HEK293 (cell line): ENCODE data around the gene RAB5IF.

Source experiments
- EGR2 ChIP-seq: fragments of 450-650 bp; formaldehyde crosslinking; IDR thresholded peaks from 2 replicates; pipeline ENCODE4 v1.5.1; 2016; ENCODE audit warnings: low read depth, missing biosample characterization, missing genetic modification characterization
- SP7 ChIP-seq: fragments of 450-650 bp; formaldehyde crosslinking; IDR thresholded peaks from 2 replicates; pipeline ENCODE4 v1.5.1; 2016; ENCODE audit warnings: missing biosample characterization, missing genetic modification characterization
- ZFHX2 ChIP-seq: fragments of 450-650 bp; formaldehyde crosslinking; conservative IDR thresholded peaks from 2 replicates; pipeline ENCODE4 v1.5.1; 2016; ENCODE audit warnings: missing biosample characterization, missing genetic modification characterization
- ZNF600 ChIP-seq: fragments of 450-650 bp; formaldehyde crosslinking; IDR thresholded peaks from 2 replicates; pipeline ENCODE4 v1.5.1; 2016; ENCODE audit warnings: missing biosample characterization, missing genetic modification characterization
- ZNF626 ChIP-seq: fragments of 450-650 bp; sonication (Bioruptor Pico); formaldehyde crosslinking; IDR thresholded peaks from 2 replicates; pipeline ENCODE4 v1.5.1; 2018; ENCODE audit warnings: missing biosample characterization, missing genetic modification characterization, inconsistent platforms
- ZNF629 ChIP-seq: fragments of 450-650 bp; formaldehyde crosslinking; IDR thresholded peaks from 2 replicates; pipeline ENCODE4 v1.5.1; 2017; ENCODE audit warnings: missing biosample characterization, missing genetic modification characterization
- ZNF776 ChIP-seq: fragments of 450-650 bp; formaldehyde crosslinking; IDR thresholded peaks from 2 replicates; pipeline ENCODE4 v1.5.0; 2017; ENCODE audit warnings: missing biosample characterization, missing genetic modification characterization, borderline replicate concordance
- ZSCAN23 ChIP-seq: fragments of 450-650 bp; formaldehyde crosslinking; IDR thresholded peaks from 2 replicates; pipeline ENCODE4 v1.5.1; 2016; ENCODE audit warnings: missing biosample characterization, missing genetic modification characterization
- TF ChIP-seq, protein P1 (sequence below): fragments of 450-650 bp; formaldehyde crosslinking; IDR thresholded peaks from 2 replicates; pipeline ENCODE4 v1.5.1; 2016; ENCODE audit warnings: missing biosample characterization, missing genetic modification characterization
- TF ChIP-seq, protein P2 (sequence below): fragments of 450-650 bp; formaldehyde crosslinking; IDR thresholded peaks from 2 replicates; pipeline ENCODE4 v1.5.1; 2017; ENCODE audit warnings: missing biosample characterization, missing genetic modification characterization
- TF ChIP-seq, protein P3 (sequence below): fragments of 450-650 bp; formaldehyde crosslinking; IDR thresholded peaks from 2 replicates; pipeline ENCODE4 v1.5.1; 2016; ENCODE audit warnings: missing biosample characterization, missing genetic modification characterization, borderline replicate concordance
- TF ChIP-seq, protein P4 (sequence below): fragments of 450-650 bp; formaldehyde crosslinking; IDR thresholded peaks from 2 replicates; pipeline ENCODE4 v1.5.1; 2016; ENCODE audit warnings: missing biosample characterization, missing genetic modification characterization
- TF ChIP-seq, protein P5 (sequence below): fragments of 450-650 bp; formaldehyde crosslinking; conservative IDR thresholded peaks from 2 replicates; pipeline ENCODE4 v1.5.1; 2016; ENCODE audit warnings: low read depth, missing biosample characterization, missing genetic modification characterization
- TF ChIP-seq, protein P6 (sequence below): fragments of 450-650 bp; formaldehyde crosslinking; IDR thresholded peaks from 2 replicates; pipeline ENCODE4 v1.5.1; 2016; ENCODE audit warnings: missing biosample characterization, missing genetic modification characterization
- TF ChIP-seq, protein P7 (sequence below): fragments of 450-650 bp; formaldehyde crosslinking; IDR thresholded peaks from 2 replicates; pipeline ENCODE4 v1.5.1; 2016; ENCODE audit warnings: missing biosample characterization, missing genetic modification characterization

Gene RAB5IF

DNA sequence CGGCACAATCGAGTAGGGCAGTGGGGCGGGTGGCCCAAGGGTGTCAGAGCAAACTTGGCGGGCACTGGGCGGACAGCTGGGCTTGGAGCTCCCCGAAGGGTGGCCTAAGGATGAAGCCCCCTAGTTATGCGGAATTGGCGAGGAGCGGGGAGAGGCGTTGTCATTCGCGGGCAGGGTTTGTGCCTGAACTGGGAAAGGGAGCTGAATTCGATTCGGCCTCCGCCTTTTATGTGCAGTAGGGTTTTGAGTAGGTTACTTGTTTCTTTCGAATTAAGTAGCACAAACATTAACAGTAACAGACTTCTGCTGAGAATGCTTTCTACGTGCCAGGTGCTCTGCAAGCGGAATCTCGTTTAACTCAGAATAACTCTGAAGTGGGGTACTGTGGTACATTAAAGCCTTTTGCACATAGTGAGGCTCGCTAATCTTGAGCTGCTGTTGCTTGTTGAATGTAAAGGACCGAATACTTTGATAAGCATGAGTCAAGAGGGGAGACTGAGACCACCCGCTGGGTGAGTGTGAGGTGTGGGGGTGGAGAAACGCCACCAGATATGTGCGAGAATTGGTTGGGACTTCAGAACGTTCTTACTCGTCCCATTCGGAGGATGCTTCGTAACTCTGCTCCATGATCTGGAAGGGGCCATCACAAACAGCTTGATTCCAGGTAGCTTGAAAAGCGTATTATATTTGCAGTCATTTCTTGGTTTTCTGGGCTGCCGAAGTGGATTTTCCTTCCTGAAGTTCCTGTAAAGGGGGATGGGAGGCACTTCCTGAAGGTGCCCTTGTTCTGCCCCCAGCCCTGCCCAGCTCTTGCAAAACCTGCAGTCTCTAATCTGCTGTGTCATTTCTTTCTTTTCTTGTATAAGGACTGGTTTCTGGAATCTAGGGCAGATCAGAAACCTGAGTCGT is 833 bp downstream of the RAB5IF start (continued):
- TF ChIP-seq, protein P1, sequence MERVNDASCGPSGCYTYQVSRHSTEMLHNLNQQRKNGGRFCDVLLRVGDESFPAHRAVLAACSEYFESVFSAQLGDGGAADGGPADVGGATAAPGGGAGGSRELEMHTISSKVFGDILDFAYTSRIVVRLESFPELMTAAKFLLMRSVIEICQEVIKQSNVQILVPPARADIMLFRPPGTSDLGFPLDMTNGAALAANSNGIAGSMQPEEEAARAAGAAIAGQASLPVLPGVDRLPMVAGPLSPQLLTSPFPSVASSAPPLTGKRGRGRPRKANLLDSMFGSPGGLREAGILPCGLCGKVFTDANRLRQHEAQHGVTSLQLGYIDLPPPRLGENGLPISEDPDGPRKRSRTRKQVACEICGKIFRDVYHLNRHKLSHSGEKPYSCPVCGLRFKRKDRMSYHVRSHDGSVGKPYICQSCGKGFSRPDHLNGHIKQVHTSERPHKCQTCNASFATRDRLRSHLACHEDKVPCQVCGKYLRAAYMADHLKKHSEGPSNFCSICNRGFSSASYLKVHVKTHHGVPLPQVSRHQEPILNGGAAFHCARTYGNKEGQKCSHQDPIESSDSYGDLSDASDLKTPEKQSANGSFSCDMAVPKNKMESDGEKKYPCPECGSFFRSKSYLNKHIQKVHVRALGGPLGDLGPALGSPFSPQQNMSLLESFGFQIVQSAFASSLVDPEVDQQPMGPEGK, result no peak
- TF ChIP-seq ZNF600 (tag by site-specific recombination), result peak; percentile 88
- TF ChIP-seq, protein P2, sequence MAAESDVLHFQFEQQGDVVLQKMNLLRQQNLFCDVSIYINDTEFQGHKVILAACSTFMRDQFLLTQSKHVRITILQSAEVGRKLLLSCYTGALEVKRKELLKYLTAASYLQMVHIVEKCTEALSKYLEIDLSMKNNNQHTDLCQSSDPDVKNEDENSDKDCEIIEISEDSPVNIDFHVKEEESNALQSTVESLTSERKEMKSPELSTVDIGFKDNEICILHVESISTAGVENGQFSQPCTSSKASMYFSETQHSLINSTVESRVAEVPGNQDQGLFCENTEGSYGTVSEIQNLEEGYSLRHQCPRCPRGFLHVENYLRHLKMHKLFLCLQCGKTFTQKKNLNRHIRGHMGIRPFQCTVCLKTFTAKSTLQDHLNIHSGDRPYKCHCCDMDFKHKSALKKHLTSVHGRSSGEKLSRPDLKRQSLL (tag by site-specific recombination), result no peak
- TF ChIP-seq, protein P3, sequence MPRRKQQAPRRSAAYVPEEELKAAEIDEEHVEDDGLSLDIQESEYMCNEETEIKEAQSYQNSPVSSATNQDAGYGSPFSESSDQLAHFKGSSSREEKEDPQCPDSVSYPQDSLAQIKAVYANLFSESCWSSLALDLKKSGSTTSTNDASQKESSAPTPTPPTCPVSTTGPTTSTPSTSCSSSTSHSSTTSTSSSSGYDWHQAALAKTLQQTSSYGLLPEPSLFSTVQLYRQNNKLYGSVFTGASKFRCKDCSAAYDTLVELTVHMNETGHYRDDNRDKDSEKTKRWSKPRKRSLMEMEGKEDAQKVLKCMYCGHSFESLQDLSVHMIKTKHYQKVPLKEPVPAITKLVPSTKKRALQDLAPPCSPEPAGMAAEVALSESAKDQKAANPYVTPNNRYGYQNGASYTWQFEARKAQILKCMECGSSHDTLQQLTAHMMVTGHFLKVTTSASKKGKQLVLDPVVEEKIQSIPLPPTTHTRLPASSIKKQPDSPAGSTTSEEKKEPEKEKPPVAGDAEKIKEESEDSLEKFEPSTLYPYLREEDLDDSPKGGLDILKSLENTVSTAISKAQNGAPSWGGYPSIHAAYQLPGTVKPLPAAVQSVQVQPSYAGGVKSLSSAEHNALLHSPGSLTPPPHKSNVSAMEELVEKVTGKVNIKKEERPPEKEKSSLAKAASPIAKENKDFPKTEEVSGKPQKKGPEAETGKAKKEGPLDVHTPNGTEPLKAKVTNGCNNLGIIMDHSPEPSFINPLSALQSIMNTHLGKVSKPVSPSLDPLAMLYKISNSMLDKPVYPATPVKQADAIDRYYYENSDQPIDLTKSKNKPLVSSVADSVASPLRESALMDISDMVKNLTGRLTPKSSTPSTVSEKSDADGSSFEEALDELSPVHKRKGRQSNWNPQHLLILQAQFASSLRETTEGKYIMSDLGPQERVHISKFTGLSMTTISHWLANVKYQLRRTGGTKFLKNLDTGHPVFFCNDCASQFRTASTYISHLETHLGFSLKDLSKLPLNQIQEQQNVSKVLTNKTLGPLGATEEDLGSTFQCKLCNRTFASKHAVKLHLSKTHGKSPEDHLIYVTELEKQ, result no peak
- no peak for TF ChIP-seq SP7 (tag by site-specific recombination)
- TF ChIP-seq, protein P4, sequence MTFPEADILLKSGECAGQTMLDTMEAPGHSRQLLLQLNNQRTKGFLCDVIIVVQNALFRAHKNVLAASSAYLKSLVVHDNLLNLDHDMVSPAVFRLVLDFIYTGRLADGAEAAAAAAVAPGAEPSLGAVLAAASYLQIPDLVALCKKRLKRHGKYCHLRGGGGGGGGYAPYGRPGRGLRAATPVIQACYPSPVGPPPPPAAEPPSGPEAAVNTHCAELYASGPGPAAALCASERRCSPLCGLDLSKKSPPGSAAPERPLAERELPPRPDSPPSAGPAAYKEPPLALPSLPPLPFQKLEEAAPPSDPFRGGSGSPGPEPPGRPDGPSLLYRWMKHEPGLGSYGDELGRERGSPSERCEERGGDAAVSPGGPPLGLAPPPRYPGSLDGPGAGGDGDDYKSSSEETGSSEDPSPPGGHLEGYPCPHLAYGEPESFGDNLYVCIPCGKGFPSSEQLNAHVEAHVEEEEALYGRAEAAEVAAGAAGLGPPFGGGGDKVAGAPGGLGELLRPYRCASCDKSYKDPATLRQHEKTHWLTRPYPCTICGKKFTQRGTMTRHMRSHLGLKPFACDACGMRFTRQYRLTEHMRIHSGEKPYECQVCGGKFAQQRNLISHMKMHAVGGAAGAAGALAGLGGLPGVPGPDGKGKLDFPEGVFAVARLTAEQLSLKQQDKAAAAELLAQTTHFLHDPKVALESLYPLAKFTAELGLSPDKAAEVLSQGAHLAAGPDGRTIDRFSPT (tag by site-specific recombination), result no peak
- TF ChIP-seq ZNF776 (tag by site-specific recombination), result no peak
- no peak for TF ChIP-seq ZSCAN23 (tag by site-specific recombination)
- TF ChIP-seq, protein P5, sequence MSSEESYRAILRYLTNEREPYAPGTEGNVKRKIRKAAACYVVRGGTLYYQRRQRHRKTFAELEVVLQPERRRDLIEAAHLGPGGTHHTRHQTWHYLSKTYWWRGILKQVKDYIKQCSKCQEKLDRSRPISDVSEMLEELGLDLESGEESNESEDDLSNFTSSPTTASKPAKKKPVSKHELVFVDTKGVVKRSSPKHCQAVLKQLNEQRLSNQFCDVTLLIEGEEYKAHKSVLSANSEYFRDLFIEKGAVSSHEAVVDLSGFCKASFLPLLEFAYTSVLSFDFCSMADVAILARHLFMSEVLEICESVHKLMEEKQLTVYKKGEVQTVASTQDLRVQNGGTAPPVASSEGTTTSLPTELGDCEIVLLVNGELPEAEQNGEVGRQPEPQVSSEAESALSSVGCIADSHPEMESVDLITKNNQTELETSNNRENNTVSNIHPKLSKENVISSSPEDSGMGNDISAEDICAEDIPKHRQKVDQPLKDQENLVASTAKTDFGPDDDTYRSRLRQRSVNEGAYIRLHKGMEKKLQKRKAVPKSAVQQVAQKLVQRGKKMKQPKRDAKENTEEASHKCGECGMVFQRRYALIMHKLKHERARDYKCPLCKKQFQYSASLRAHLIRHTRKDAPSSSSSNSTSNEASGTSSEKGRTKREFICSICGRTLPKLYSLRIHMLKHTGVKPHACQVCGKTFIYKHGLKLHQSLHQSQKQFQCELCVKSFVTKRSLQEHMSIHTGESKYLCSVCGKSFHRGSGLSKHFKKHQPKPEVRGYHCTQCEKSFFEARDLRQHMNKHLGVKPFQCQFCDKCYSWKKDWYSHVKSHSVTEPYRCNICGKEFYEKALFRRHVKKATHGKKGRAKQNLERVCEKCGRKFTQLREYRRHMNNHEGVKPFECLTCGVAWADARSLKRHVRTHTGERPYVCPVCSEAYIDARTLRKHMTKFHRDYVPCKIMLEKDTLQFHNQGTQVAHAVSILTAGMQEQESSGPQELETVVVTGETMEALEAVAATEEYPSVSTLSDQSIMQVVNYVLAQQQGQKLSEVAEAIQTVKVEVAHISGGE (tag by site-specific recombination), result no peak
- peak; percentile 33; the same call in 1 of the 2 replicates for TF ChIP-seq ZFHX2
- 0 out of 2 replicates have a peak, but pooled peaks have one; percentile 22 for TF ChIP-seq ZNF629 (tag by site-specific recombination)
- TF ChIP-seq, protein P6, sequence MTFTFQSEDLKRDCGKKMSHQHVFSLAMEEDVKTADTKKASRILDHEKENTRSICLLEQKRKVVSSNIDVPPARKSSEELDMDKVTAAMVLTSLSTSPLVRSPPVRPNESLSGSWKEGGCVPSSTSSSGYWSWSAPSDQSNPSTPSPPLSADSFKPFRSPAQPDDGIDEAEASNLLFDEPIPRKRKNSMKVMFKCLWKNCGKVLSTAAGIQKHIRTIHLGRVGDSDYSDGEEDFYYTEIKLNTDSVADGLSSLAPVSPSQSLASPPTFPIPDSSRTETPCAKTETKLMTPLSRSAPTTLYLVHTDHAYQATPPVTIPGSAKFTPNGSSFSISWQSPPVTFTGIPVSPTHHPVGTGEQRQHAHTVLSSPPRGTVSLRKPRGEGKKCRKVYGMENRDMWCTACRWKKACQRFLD (tag by site-specific recombination), result no peak
- TF ChIP-seq ZNF626 (tag by site-specific recombination), result no peak
- peak; percentile 46; the same call in 1 of the 2 replicates for TF ChIP-seq EGR2 (tag by site-specific recombination)
- TF ChIP-seq, protein P7, sequence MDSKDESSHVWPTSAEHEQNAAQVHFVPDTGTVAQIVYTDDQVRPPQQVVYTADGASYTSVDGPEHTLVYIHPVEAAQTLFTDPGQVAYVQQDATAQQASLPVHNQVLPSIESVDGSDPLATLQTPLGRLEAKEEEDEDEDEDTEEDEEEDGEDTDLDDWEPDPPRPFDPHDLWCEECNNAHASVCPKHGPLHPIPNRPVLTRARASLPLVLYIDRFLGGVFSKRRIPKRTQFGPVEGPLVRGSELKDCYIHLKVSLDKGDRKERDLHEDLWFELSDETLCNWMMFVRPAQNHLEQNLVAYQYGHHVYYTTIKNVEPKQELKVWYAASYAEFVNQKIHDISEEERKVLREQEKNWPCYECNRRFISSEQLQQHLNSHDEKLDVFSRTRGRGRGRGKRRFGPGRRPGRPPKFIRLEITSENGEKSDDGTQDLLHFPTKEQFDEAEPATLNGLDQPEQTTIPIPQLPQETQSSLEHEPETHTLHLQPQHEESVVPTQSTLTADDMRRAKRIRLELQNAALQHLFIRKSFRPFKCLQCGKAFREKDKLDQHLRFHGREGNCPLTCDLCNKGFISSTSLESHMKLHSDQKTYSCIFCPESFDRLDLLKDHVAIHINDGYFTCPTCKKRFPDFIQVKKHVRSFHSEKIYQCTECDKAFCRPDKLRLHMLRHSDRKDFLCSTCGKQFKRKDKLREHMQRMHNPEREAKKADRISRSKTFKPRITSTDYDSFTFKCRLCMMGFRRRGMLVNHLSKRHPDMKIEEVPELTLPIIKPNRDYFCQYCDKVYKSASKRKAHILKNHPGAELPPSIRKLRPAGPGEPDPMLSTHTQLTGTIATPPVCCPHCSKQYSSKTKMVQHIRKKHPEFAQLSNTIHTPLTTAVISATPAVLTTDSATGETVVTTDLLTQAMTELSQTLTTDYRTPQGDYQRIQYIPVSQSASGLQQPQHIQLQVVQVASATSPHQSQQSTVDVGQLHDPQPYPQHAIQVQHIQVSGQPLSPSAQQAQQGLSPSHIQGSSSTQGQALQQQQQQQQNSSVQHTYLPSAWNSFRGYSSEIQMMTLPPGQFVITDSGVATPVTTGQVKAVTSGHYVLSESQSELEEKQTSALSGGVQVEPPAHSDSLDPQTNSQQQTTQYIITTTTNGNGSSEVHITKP (tag by site-specific recombination), result peak; percentile 43
